GM23338 (cell line): ENCODE results near the gene CECR2. TPM values are rescaled to one million over a fixed set of nuclear protein-coding genes. Genes with fewer than 3 reads are reported as not detected.

Source experiments
- ATAC-seq: fragments of 200-7000 bp; cut with Tn5 transposase; 3 replicates; pipeline ENCODE4 v1.9.1; 2020
- DNase-seq: peaks from one replicate; pipeline ENCODE4 v3.0.0-alpha.2; 2015; ENCODE audit warnings: low spot score
- H2AFZ ChIP-seq: fragments of 200-600 bp; sonication (generic); 2 replicates; pipeline ENCODE4 v1.8.0; 2016; ENCODE audit warnings: antibody characterized with exemption, mild to moderate bottlenecking, moderate library complexity
- H3F3A ChIP-seq: fragments of 200-600 bp; sonication (generic); replicated peaks from 2 replicates; pipeline ENCODE4 v1.8.0; 2017; ENCODE audit warnings: antibody characterized with exemption, mixed run types, low read depth
- H3K27ac ChIP-seq: fragments of 200-600 bp; sonication (generic); 2 replicates; pipeline ENCODE4 v1.6.1; 2016; ENCODE audit warnings: low read depth
- H3K27me3 ChIP-seq: fragments of 200-600 bp; sonication (generic); 2 replicates; pipeline ENCODE4 v1.8.0; 2016; ENCODE audit warnings: mild to moderate bottlenecking, mixed run types, moderate library complexity; ENCODE audit not compliant: insufficient read depth
- H3K36me3 ChIP-seq: fragments of 200-600 bp; sonication (generic); 2 replicates; pipeline ENCODE4 v1.8.0; 2016; ENCODE audit warnings: mild to moderate bottlenecking; ENCODE audit not compliant: insufficient read depth
- H3K4me1 ChIP-seq: fragments of 200-600 bp; sonication (generic); 2 replicates; pipeline ENCODE4 v1.8.0; 2016; ENCODE audit warnings: mild to moderate bottlenecking, moderate library complexity; ENCODE audit not compliant: insufficient read depth
- H3K4me2 ChIP-seq: fragments of 200-600 bp; sonication (generic); 2 replicates; pipeline ENCODE4 v1.7.1; 2017; ENCODE audit warnings: mixed run types
- H3K4me3 ChIP-seq: fragments of 200-600 bp; sonication (generic); 2 replicates; pipeline ENCODE4 v1.6.1; 2016; ENCODE audit warnings: mixed run types
- H3K79me2 ChIP-seq: fragments of 200-600 bp; sonication (generic); replicated peaks from 2 replicates; pipeline ENCODE4 v1.8.0; 2017; ENCODE audit warnings: mild to moderate bottlenecking; ENCODE audit not compliant: insufficient read depth
- H3K9me2 ChIP-seq: fragments of 200-600 bp; sonication (generic); 2 replicates; pipeline ENCODE4 v1.8.0; 2017; ENCODE audit not compliant: insufficient read depth
- H4K20me1 ChIP-seq: fragments of 200-600 bp; sonication (generic); replicated peaks from 2 replicates; pipeline ENCODE4 v1.8.0; 2017; ENCODE audit warnings: mild to moderate bottlenecking; ENCODE audit not compliant: insufficient read depth
- H3K27ac Mint-ChIP-seq: 2 replicates; pipeline ENCODE4 v1.8.0; 2020; ENCODE audit warnings: inconsistent platforms, mild to moderate bottlenecking, moderate library complexity, mixed read lengths
- H3K27me3 Mint-ChIP-seq: 3 replicates; pipeline ENCODE4 v1.8.0; 2022; ENCODE audit warnings: low read depth, mild to moderate bottlenecking, moderate library complexity, mixed read lengths, inconsistent platforms; ENCODE audit not compliant: insufficient read depth, poor library complexity
- H3K36me3 Mint-ChIP-seq: 3 replicates; pipeline ENCODE4 v1.8.0; 2021; ENCODE audit warnings: low read depth, mild to moderate bottlenecking, inconsistent platforms, moderate library complexity, mixed read lengths
- H3K4me1 Mint-ChIP-seq: 3 replicates; pipeline ENCODE4 v1.8.0; 2020; ENCODE audit warnings: mild to moderate bottlenecking, inconsistent platforms, mixed read lengths
- H3K4me3 Mint-ChIP-seq: 3 replicates; pipeline ENCODE4 v1.8.0; 2021; ENCODE audit warnings: moderate library complexity, mild to moderate bottlenecking, inconsistent platforms, mixed read lengths
- H3K9me3 Mint-ChIP-seq: 3 replicates; pipeline ENCODE4 v1.8.0; 2020; ENCODE audit warnings: moderate library complexity, mild to moderate bottlenecking, inconsistent platforms, mixed read lengths
- CREB1 ChIP-seq: fragments of 250-450 bp; sonication (Bioruptor Pico); IDR thresholded peaks from 2 replicates; pipeline ENCODE4 v1.5.0; 2020; ENCODE audit warnings: low read depth, mild to moderate bottlenecking, moderate library complexity
- EZH2 ChIP-seq: fragments of 200-600 bp; sonication (generic); IDR thresholded peaks from one replicate; pipeline ENCODE4 v1.8.0; 2017; ENCODE audit warnings: antibody characterized with exemption, mild to moderate bottlenecking, low read depth; ENCODE audit not compliant: unreplicated experiment
- EZH2phosphoT487 ChIP-seq: fragments of 200-600 bp; sonication (generic); IDR thresholded peaks from one replicate; pipeline ENCODE4 v1.8.1; 2018; ENCODE audit warnings: antibody characterized with exemption; ENCODE audit not compliant: unreplicated experiment
- JUNB ChIP-seq: IDR thresholded peaks from one replicate; pipeline ENCODE4 v1.6.1; 2016; ENCODE audit warnings: antibody characterized with exemption; ENCODE audit not compliant: unreplicated experiment
- NANOG ChIP-seq: IDR thresholded peaks from 2 replicates; pipeline ENCODE4 v1.6.1; 2016; ENCODE audit warnings: antibody characterized with exemption, borderline replicate concordance
- POLR2AphosphoS5 ChIP-seq: IDR thresholded peaks from 2 replicates; pipeline ENCODE4 v1.6.1; 2016; ENCODE audit warnings: antibody characterized with exemption, low read depth
- STAT1 ChIP-seq: IDR thresholded peaks from one replicate; pipeline ENCODE4 v1.6.1; 2016; ENCODE audit warnings: antibody characterized with exemption; ENCODE audit not compliant: unreplicated experiment
- ZNF114 ChIP-seq: fragments of 250-450 bp; sonication (Bioruptor Pico); IDR thresholded peaks from 2 replicates; pipeline ENCODE4 v1.5.0; 2020; ENCODE audit warnings: mild to moderate bottlenecking, moderate library complexity
- ZNF331 ChIP-seq: fragments of 250-450 bp; sonication (Bioruptor Pico); IDR thresholded peaks from 2 replicates; pipeline ENCODE4 v1.5.0; 2020; ENCODE audit warnings: low read depth, mild to moderate bottlenecking, moderate library complexity
- polyA plus RNA-seq: library from polyadenylated mRNA; unstranded; fragments of >200 nt; fragmentation: Nextera tagmentation; extraction: Ambion mirVana; gene quantifications from 2 replicates; pipeline ENCODE4 v1.2.1, GENCODE V29; 2016
- total RNA-seq: library from RNA; depleted of rRNA; stranded (reverse); fragments of >200 nt; shearing (Covaris generic); gene quantifications from 2 replicates; pipeline ENCODE4 v1.2.3, GENCODE V29; 2014
- TF ChIP-seq, protein P1 (sequence below): IDR thresholded peaks from 2 replicates; pipeline ENCODE4 v1.6.1; 2016; ENCODE audit warnings: antibody characterized with exemption
- TF ChIP-seq, protein P2 (sequence below): IDR thresholded peaks from one replicate; pipeline ENCODE4 v1.6.1; 2018; ENCODE audit warnings: antibody characterized with exemption; ENCODE audit not compliant: unreplicated experiment
- TF ChIP-seq, protein P3 (sequence below), 2 experiments: fragments of 200-600 bp in 1 of 2; sonication (generic) in 1 of 2; conservative IDR thresholded peaks; 2 replicates each; pipeline versions ENCODE4 v1.5.1 to v1.6.1; 2016 to 2017; ENCODE audit warnings: antibody characterized with exemption in 2 of 2, low read depth in 2 of 2, mild to moderate bottlenecking in 2 of 2, moderate library complexity in 1 of 2
- TF ChIP-seq, protein P4 (sequence below): fragments of 250-450 bp; sonication (Bioruptor Pico); IDR thresholded peaks from 2 replicates; pipeline ENCODE4 v1.5.0; 2020; ENCODE audit warnings: mild to moderate bottlenecking, moderate library complexity

Gene CECR2
- total and polyA plus RNA-seq, 2 experiments from 2014 or later: 18.4 to 110 TPM

DNA sequence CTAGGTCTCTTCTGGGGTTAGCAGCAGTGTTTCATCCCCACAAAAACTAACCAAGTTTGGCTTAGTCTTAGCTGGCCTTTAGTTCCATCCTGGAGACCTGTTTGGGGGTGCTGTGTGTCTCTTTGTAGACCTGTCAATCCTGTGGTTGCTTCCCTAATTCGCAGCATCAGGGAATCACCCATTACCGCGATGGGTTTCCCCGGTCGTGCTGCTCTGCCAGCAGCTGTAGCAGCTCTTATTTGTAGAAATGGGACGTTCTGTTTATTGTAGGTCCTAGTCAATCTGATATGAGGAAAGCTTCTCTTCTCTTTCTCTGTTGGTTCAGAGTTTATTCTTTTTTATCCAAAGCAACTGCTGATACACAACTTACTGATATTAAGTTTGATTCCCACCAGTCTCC, 91.6 kb downstream of the CECR2 start:
- H3K9me2 ChIP-seq: no peaks in the 10 kb centered on the region
- no peak for TF ChIP-seq ZNF331 (CRISPR knock-in tag)
- no peak for TF ChIP-seq JUNB
- no peak for TF ChIP-seq ZNF114 (CRISPR knock-in tag)
- no peak for TF ChIP-seq POLR2AphosphoS5
- TF ChIP-seq, protein P1, sequence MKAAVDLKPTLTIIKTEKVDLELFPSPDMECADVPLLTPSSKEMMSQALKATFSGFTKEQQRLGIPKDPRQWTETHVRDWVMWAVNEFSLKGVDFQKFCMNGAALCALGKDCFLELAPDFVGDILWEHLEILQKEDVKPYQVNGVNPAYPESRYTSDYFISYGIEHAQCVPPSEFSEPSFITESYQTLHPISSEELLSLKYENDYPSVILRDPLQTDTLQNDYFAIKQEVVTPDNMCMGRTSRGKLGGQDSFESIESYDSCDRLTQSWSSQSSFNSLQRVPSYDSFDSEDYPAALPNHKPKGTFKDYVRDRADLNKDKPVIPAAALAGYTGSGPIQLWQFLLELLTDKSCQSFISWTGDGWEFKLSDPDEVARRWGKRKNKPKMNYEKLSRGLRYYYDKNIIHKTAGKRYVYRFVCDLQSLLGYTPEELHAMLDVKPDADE: no peak
- no peak for TF ChIP-seq NANOG
- TF ChIP-seq, protein P2, sequence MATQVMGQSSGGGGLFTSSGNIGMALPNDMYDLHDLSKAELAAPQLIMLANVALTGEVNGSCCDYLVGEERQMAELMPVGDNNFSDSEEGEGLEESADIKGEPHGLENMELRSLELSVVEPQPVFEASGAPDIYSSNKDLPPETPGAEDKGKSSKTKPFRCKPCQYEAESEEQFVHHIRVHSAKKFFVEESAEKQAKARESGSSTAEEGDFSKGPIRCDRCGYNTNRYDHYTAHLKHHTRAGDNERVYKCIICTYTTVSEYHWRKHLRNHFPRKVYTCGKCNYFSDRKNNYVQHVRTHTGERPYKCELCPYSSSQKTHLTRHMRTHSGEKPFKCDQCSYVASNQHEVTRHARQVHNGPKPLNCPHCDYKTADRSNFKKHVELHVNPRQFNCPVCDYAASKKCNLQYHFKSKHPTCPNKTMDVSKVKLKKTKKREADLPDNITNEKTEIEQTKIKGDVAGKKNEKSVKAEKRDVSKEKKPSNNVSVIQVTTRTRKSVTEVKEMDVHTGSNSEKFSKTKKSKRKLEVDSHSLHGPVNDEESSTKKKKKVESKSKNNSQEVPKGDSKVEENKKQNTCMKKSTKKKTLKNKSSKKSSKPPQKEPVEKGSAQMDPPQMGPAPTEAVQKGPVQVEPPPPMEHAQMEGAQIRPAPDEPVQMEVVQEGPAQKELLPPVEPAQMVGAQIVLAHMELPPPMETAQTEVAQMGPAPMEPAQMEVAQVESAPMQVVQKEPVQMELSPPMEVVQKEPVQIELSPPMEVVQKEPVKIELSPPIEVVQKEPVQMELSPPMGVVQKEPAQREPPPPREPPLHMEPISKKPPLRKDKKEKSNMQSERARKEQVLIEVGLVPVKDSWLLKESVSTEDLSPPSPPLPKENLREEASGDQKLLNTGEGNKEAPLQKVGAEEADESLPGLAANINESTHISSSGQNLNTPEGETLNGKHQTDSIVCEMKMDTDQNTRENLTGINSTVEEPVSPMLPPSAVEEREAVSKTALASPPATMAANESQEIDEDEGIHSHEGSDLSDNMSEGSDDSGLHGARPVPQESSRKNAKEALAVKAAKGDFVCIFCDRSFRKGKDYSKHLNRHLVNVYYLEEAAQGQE: no peak
- TF ChIP-seq STAT1: no peak
- TF ChIP-seq EZH2phosphoT487: no peak
- no peak for TF ChIP-seq EZH2
- TF ChIP-seq, protein P3, sequence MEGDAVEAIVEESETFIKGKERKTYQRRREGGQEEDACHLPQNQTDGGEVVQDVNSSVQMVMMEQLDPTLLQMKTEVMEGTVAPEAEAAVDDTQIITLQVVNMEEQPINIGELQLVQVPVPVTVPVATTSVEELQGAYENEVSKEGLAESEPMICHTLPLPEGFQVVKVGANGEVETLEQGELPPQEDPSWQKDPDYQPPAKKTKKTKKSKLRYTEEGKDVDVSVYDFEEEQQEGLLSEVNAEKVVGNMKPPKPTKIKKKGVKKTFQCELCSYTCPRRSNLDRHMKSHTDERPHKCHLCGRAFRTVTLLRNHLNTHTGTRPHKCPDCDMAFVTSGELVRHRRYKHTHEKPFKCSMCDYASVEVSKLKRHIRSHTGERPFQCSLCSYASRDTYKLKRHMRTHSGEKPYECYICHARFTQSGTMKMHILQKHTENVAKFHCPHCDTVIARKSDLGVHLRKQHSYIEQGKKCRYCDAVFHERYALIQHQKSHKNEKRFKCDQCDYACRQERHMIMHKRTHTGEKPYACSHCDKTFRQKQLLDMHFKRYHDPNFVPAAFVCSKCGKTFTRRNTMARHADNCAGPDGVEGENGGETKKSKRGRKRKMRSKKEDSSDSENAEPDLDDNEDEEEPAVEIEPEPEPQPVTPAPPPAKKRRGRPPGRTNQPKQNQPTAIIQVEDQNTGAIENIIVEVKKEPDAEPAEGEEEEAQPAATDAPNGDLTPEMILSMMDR (conservative IDR thresholded peaks at IDR 0.05; ENCODE audit: low read depth in 2 of 2): no peak
- TF ChIP-seq CREB1: no peak
- TF ChIP-seq, protein P4, sequence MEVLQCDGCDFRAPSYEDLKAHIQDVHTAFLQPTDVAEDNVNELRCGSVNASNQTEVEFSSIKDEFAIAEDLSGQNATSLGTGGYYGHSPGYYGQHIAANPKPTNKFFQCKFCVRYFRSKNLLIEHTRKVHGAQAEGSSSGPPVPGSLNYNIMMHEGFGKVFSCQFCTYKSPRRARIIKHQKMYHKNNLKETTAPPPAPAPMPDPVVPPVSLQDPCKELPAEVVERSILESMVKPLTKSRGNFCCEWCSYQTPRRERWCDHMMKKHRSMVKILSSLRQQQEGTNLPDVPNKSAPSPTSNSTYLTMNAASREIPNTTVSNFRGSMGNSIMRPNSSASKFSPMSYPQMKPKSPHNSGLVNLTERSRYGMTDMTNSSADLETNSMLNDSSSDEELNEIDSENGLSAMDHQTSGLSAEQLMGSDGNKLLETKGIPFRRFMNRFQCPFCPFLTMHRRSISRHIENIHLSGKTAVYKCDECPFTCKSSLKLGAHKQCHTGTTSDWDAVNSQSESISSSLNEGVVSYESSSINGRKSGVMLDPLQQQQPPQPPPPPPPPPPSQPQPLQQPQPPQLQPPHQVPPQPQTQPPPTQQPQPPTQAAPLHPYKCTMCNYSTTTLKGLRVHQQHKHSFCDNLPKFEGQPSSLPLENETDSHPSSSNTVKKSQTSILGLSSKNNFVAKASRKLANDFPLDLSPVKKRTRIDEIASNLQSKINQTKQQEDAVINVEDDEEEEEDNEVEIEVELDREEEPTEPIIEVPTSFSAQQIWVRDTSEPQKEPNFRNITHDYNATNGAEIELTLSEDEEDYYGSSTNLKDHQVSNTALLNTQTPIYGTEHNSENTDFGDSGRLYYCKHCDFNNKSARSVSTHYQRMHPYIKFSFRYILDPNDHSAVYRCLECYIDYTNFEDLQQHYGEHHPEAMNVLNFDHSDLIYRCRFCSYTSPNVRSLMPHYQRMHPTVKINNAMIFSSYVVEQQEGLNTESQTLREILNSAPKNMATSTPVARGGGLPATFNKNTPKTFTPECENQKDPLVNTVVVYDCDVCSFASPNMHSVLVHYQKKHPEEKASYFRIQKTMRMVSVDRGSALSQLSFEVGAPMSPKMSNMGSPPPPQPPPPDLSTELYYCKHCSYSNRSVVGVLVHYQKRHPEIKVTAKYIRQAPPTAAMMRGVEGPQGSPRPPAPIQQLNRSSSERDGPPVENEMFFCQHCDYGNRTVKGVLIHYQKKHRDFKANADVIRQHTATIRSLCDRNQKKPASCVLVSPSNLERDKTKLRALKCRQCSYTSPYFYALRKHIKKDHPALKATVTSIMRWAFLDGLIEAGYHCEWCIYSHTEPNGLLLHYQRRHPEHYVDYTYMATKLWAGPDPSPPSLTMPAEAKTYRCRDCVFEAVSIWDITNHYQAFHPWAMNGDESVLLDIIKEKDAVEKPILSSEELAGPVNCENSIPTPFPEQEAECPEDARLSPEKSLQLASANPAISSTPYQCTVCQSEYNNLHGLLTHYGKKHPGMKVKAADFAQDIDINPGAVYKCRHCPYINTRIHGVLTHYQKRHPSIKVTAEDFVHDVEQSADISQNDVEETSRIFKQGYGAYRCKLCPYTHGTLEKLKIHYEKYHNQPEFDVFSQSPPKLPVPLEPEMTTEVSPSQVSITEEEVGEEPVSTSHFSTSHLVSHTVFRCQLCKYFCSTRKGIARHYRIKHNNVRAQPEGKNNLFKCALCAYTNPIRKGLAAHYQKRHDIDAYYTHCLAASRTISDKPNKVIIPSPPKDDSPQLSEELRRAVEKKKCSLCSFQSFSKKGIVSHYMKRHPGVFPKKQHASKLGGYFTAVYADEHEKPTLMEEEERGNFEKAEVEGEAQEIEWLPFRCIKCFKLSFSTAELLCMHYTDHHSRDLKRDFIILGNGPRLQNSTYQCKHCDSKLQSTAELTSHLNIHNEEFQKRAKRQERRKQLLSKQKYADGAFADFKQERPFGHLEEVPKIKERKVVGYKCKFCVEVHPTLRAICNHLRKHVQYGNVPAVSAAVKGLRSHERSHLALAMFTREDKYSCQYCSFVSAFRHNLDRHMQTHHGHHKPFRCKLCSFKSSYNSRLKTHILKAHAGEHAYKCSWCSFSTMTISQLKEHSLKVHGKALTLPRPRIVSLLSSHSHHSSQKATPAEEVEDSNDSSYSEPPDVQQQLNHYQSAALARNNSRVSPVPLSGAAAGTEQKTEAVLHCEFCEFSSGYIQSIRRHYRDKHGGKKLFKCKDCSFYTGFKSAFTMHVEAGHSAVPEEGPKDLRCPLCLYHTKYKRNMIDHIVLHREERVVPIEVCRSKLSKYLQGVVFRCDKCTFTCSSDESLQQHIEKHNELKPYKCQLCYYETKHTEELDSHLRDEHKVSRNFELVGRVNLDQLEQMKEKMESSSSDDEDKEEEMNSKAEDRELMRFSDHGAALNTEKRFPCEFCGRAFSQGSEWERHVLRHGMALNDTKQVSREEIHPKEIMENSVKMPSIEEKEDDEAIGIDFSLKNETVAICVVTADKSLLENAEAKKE (CRISPR knock-in tag): no peak
- H3K4me2 ChIP-seq: no peak overlapping the region
- no peak overlapping the region for H3K27ac ChIP-seq
- no peaks in the 10 kb centered on the region for H3F3A ChIP-seq
- DNase-seq (no peak), ATAC-seq (no peak)
- Mint-ChIP-seq H3K36me3 (no peaks in the 10 kb centered on the region), H3K27me3 (peaks cover 3% of the 10 kb centered on the region), H3K9me3 (no peaks in the 10 kb centered on the region; the same call in 2 of the 3 replicates), H3K4me1 (peaks cover 62% of the 10 kb centered on the region), H3K27ac (no peak overlapping the region), H3K4me3 (no peak overlapping the region)
- peaks cover 100% of the 10 kb centered on the region for H3K79me2 ChIP-seq
- H4K20me1 ChIP-seq: peaks cover 55% of the 10 kb centered on the region
- H2AFZ ChIP-seq: no peak overlapping the region
- no peaks in the 10 kb centered on the region for H3K27me3 ChIP-seq
- peaks cover 59% of the 10 kb centered on the region for H3K4me1 ChIP-seq
- H3K4me3 ChIP-seq: no peak overlapping the region
- no peaks in the 10 kb centered on the region for H3K36me3 ChIP-seq
